Measurements from ENCODE around the gene XRCC4.

Gene XRCC4

GRCh38 chr5:83394190-83394589, 316.8 kb downstream of the XRCC4 start:
- DNase-seq: no peak

DNA sequence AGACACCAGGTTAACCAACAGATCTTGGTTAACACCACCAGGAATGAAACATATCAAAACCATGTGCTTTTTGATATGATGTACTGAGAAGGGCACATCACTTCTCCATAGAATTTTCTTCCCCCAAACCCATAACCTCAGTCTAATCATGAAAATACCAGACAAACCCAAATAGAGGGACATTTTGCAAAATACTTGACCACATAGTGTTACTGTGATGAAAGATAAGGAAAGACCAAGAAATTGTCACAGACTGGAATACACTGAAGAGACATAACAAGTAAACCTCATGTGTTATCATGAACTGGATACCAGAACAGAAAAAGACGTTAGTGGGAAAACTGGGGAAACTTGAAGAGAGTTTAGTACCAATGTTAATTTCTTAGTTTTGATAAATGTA, 319.3 kb downstream of the XRCC4 start:
- DNase-seq: no peak

DNA sequence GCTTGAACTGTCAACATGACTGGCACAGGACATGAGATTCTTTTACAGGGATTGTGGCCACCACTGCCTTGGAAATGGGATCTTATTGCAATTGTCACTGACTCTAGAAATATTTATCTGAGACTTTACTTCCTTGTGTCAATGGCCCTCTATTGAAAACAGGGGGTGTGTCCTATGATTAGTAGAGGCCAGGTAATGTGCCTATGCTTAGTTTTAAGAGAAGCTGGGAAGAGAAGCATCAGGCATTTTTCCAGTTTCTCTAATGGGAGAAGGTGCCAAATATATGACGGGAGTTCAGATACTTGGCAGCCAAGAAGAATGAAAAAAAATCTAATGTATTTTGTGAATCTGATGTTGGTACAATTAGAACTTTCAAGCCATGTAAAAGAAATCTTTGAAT, 320.3 kb downstream of the XRCC4 start:
- DNase-seq: no peak

DNA sequence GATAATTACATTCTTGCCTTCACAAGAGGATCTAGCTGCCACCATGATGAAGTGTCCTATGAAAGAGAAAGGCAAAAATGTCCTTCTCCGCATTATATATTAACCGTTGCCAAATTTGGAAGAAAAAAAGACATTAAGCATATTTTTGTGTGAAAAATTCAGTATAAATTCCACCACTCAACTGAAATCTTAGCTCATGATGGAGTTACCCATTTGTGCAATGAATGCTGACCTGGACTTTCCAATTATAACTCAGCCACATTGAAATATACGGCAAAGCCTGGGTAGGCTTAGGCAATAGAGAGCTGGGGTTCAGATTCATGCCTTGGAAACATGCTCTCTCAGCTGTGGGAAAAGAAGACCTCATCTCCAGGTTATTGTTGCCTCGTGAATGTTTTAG, 322.9 kb downstream of the XRCC4 start:
- DNase-seq: no peak

- no peak for DNase-seq
Measured at GRCh38 chr5:83400701-83401100, 323.4 kb downstream of the XRCC4 start.

GRCh38 chr5:83401122-83401731, 323.9 kb downstream of the XRCC4 start:
- no peak for DNase-seq

- no peak for DNase-seq
Measured at GRCh38 chr5:83401775-83402174, 324.4 kb downstream of the XRCC4 start.
